Measurements from ENCODE around the gene DLX5.

Gene DLX5

DNA sequence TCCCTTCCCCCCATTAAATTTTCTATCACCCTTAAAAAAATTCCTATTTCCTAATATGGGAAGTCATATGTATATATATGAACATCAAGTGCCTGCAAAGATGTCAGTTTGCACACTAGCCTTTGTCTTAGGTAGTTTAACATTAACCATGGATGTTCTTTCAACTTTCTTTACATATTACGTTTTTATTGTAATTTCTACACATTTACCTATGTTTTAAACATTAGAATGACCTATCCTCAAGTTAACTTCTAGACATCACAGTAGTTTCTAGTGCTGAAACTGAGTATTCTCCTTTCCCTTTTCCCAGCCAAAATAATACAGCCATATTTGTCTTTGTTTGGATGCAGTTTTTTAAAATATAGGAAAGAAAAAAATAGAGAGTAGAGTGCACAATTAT, 13.5 kb downstream of the DLX5 start:
- Histone ChIP-seq H3K36me3 (replicated peaks) (no peaks in the 10 kb centered on the region), H3K4me3 (ENCODE audit: low read depth, low read length) (no peak overlapping the region), H3K27ac (no peak overlapping the region), H3K27me3 (replicated peaks) (peaks cover 89% of the 10 kb centered on the region)
- in situ Hi-C loops (cut with HindIII; ENCODE audit: low pct_ligation_motif_present, low sequenced_read_pairs) = no loop called here
- TF ChIP-seq, protein P1, sequence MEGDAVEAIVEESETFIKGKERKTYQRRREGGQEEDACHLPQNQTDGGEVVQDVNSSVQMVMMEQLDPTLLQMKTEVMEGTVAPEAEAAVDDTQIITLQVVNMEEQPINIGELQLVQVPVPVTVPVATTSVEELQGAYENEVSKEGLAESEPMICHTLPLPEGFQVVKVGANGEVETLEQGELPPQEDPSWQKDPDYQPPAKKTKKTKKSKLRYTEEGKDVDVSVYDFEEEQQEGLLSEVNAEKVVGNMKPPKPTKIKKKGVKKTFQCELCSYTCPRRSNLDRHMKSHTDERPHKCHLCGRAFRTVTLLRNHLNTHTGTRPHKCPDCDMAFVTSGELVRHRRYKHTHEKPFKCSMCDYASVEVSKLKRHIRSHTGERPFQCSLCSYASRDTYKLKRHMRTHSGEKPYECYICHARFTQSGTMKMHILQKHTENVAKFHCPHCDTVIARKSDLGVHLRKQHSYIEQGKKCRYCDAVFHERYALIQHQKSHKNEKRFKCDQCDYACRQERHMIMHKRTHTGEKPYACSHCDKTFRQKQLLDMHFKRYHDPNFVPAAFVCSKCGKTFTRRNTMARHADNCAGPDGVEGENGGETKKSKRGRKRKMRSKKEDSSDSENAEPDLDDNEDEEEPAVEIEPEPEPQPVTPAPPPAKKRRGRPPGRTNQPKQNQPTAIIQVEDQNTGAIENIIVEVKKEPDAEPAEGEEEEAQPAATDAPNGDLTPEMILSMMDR (IDR thresholded peaks at IDR 0.05; ENCODE audit: low read depth, low read length, missing control alignments) = no peak
- no peak for DNase-seq

DNA sequence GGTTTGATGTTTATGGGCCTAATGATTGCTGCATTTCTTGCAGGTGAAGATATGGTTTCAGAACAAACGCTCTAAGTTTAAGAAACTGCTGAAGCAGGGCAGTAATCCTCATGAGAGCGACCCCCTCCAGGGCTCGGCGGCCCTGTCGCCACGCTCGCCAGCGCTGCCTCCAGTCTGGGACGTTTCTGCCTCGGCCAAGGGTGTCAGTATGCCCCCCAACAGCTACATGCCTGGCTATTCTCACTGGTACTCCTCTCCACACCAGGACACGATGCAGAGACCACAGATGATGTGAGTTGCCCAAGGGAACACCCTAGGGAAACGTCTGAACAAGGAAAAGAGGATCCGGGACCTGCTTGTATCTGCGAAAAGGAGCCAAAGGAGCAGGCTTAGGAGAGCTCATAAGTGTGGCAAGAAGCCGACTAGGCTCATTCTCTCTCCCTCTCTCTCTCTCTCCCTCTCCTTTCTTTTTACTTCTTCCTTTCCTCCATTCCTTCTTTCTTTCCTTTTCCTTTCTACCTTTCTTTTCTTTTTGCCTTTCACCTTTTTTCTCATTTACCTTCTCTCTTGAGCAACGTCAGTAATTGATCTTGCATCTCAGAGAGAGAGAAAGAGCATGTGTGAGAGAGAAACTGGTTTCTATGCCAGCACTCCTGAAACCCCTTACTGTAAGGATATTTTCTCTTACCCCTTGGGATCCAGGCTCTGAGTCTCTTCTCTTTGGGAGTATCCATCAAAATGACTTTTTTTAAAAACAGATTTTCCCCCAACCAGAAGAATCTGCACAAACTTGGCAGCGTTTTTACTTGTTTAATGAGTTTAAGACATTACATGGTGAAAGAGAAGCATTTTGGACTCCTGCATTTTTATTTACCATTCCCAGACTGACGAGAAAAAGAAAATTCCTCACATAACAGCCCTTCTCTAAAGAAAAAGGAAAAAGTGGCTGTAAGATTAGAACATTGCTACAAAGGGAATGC, 14.6 kb downstream of the DLX5 start:
- in situ Hi-C loops (cut with HindIII; ENCODE audit: low pct_ligation_motif_present, low sequenced_read_pairs) = no loop called here
- no peak for DNase-seq
- Histone ChIP-seq H3K27me3 (replicated peaks) (peaks cover 88% of the 10 kb centered on the region), H3K27ac (no peak overlapping the region), H3K4me3 (ENCODE audit: low read depth, low read length) (no peak overlapping the region), H3K36me3 (replicated peaks) (no peaks in the 10 kb centered on the region)
- TF ChIP-seq, protein P1 (IDR thresholded peaks at IDR 0.05; ENCODE audit: low read depth, low read length, missing control alignments) = no peak

DNA sequence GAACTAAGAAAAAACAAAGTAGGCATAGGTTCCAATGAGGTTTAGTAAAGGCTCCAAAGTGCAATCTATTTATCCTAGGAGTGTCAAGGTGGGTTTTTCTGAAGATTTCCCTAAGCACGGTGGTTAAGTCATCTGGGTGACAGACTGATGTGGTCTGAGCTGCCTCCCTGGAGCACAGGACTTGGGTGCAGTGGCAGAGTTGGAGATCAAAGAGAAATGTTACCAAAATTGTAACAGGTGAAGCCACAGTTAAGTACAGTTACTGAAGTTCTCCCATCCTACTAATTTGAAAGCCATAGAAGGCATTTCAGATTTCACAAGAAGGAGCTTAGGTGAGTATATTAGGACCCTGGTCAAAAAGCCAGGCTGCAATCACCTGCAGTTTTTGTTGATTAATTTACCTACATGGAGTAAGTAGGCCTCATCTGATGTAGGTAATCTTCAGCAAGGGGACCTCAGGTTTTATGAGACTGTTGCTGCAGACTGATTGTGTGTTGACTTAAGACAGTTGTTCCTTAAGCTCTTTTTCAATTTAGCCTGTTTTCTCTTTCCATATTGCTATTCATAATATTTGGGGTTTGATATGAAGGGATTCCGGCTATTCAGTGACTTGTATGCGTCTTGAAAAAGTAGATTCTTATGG, 16.2 kb downstream of the DLX5 start:
- in situ Hi-C loops (cut with HindIII; ENCODE audit: low pct_ligation_motif_present, low sequenced_read_pairs) = no loop called here
- no peak for DNase-seq
- peaks cover 92% of the 10 kb centered on the region for H3K27me3 ChIP-seq (replicated peaks)
- no peak overlapping the region for H3K27ac ChIP-seq
- no peaks in the 10 kb centered on the region for H3K36me3 ChIP-seq (replicated peaks)
- no peak overlapping the region for H3K4me3 ChIP-seq (ENCODE audit: low read depth, low read length)
- TF ChIP-seq, protein P1 (IDR thresholded peaks at IDR 0.05; ENCODE audit: low read depth, low read length, missing control alignments) = no peak

DNA sequence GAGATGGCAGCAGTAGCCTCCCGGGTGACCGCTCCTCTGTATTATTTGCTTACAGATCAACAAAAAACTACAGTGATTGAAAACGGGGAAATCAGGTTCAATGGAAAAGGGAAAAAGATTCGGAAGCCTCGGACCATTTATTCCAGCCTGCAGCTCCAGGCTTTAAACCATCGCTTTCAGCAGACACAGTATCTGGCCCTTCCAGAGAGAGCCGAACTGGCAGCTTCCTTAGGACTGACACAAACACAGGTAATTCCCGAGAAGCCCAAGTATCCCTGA, 17.1 kb downstream of the DLX5 start:
- peaks cover 94% of the 10 kb centered on the region for H3K27me3 ChIP-seq (replicated peaks)
- in situ Hi-C loops (cut with HindIII; ENCODE audit: low pct_ligation_motif_present, low sequenced_read_pairs) = no loop called here
- H3K36me3 ChIP-seq (replicated peaks) = no peaks in the 10 kb centered on the region
- H3K27ac ChIP-seq = no peak overlapping the region
- H3K4me3 ChIP-seq (ENCODE audit: low read depth, low read length) = no peak overlapping the region
- DNase-seq = no peak
- TF ChIP-seq, protein P1 (IDR thresholded peaks at IDR 0.05; ENCODE audit: low read depth, low read length, missing control alignments) = no peak

DNA sequence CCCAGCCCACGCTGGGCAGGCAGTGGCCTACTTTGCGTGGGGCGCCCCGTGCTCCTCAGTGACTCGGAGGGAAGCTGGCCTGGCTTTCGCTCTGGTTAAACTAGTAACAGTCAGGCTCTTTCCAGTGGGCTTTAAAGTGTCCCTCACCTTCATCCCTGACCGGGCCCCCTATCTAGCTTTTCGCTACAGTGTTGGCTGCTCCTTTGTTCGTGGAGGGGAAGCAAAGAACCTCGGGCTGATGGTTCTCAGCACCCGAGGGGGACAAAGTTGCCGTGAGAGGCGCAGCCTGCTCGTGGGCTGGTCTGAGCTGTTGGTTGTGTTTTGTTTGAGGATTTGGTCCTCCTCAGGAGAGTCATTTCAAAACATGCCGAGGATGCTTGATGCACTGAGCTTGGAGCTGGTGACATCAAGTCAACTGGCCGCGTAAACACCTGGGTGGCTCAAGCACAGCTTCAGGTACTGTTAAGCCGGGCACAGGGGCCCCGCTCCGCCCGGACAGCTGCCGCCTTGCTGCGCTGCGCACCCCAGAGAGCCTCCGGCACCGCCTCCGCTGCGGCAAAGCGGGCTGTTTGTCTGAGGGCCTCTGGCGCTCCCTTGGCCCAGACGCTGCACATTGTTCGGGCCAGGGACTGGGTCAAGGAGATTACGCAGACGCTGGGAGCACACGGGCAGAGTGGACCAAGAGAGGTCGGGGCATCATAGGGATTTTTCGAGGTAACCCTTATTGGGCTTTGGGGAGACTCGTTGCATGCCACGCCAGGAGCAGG, 17.6 kb downstream of the DLX5 start:
- in situ Hi-C loops (cut with HindIII; ENCODE audit: low pct_ligation_motif_present, low sequenced_read_pairs) = no loop called here
- H3K27ac ChIP-seq = no peak overlapping the region
- DNase-seq = no peak
- no peaks in the 10 kb centered on the region for H3K36me3 ChIP-seq (replicated peaks)
- TF ChIP-seq, protein P1 (IDR thresholded peaks at IDR 0.05; ENCODE audit: low read depth, low read length, missing control alignments) = no peak
- peaks cover 94% of the 10 kb centered on the region for H3K27me3 ChIP-seq (replicated peaks)
- no peak overlapping the region for H3K4me3 ChIP-seq (ENCODE audit: low read depth, low read length)
